ENCODE data around the gene ANKH. TPM values are rescaled to one million over a fixed set of nuclear protein-coding genes. Genes with fewer than 3 reads are reported as not detected.
A peak's percentile ranks its signal among the peaks of the same experiment; 100 is the strongest.
"Not testable (repeated sequence)": the region's sequence is repeated elsewhere in the genome, so short reads cannot be mapped to it uniquely, and the experiment has no call there.

ANKH gene
- total RNA-seq, 1 donor from 2014 or later, result 174 TPM

DNA sequence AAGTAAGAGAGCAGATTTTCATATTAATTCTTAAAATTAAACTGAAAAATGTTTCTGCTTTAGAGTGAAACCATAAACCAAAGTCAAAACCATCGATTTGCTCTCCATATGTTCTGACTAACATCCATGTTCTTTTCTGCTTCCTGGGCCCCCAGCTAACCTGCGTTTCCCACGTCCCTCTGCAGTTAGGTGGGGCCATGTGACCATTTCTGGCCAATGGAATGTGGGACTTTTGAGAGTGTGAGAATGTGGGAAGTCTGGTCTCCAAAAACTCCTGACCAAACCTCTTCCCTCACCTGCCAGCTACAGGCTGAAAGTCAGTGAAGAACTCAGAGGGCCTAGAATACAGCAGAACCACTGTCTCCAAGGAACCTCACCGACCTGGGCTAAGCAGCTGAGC is 44.9 kb downstream of the ANKH start:
- no peak for DNase-seq

DNA sequence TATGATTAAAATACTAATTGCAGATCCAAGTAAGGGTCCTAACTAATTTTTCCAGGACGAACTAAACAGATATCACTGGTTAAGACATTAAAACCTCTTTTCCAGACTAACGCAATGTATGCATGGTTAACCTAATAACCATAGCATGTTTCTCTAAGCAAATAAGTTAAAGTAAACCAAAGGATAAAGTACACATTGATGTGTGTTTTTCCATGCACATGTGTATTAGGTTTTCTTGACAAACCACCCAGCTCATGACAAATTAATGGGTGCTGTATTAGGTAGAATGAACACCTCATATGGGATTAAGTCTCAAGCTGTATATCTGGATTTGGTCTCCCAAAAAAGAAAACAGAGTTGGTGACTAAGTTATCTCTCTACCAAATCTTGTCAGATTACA is 45.6 kb downstream of the ANKH start:
- no peak for DNase-seq

DNA sequence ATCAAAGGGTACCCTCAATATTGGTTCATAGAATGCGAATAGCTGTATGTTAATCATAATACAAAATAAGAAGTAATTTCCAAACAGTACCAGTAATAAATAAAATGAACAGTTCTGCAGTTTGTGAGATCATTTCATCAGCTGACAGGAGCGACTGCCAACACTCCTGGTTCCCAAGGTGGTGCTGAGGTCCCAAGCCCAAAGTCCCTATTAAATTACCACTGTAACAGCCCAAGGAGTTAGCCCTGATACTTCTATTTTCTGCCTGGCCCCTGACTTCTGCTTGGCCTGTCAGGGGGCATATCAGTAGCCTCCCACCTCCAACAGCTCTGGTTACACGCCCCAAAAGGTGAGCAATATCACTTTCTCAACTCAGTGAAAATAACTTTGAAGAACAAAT is 47.1 kb downstream of the ANKH start:
- DNase-seq, result no peak

DNA sequence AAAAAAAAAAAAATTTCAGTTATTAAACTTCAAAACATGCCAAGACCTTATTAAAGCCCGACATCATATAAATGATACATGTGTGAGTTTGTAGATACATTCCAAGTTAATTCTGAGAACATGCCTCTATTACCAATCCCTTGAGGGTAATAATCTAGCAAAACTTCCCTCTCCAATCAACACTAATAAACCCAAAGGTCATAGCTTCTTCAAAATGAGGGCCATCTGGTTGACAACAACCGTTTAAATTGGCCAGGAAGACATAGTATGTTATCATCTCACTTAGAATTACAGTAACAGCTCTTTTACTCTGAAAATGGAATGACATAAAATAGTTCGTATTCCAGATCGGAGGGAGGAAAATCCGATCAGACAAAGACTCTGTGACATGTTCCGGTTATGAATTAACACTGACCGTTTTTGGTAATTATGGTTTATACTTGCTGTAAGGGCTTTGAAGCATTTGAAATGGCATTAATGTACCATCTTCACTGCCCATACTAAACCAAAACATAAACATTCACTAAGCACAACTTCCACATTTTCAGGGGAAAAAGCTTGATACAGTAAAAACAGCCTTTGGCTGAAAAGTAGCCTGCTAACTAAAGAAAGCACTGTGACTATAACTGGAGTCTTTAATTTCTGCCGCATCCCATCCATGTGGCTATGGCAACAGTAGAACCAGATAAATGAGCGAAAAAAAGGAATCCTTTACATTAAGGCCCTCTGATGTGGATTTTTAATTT is 50.3 kb downstream of the ANKH start:
- DNase-seq, result no peak

DNA sequence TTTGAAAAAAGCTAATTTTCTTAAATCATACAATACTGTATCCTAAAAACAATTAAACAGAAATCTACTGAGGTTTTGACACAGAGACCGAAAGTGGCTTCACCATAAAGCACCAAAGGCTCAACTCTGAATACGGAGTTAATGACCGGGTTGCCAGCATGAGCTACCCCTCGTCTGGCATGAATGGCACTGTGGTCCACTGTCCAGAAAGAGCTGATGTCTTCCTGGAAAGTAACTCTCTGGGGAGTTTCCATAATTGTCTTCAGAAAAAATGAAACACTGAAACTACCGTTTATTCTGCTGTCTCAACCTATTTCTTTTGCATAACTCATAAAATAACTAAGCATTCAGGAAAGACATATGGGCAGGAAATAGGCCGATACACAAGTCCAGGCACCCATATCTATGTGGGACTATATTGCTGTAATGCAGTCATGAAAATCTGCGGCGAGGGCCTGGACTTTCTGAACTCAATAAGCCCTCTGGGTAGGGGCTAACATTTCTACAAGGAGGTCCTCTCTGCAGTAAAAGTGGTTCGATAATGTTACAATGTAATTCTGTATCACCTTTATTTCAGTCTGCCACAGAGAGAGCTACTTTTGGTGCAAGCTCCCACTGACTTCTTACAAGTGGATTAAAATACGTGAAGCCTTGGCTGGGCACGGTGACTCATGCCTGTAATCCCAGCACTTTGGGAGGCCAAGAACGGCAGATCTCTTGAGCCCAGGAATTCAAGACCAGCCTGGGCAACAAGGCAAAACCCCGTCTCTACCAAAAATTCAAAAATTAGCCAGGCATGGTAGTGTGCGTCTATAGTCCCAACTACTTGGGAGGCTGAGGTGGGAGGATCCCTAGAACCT is 52.4 kb downstream of the ANKH start:
- DNase-seq, result peak; percentile 23

DNA sequence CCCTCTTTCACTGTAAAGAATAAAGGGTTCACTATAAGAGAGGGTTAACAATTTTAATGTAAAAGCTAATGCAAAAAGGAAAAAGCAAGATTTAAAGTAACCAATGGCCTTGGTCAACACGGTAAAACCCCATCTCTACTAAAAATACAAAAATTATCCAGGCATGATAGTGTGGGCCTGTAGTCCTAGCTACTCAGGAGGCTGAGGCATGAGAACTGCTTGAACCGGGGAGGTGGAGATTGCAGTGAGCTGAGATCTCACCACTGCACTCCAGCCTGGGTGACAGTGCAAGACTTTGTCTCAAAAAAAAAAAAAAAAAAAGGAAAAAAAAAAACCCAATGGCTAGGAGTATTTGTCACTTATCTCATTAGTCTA is 53.8 kb downstream of the ANKH start:
- DNase-seq, result not testable (repeated sequence)

DNA sequence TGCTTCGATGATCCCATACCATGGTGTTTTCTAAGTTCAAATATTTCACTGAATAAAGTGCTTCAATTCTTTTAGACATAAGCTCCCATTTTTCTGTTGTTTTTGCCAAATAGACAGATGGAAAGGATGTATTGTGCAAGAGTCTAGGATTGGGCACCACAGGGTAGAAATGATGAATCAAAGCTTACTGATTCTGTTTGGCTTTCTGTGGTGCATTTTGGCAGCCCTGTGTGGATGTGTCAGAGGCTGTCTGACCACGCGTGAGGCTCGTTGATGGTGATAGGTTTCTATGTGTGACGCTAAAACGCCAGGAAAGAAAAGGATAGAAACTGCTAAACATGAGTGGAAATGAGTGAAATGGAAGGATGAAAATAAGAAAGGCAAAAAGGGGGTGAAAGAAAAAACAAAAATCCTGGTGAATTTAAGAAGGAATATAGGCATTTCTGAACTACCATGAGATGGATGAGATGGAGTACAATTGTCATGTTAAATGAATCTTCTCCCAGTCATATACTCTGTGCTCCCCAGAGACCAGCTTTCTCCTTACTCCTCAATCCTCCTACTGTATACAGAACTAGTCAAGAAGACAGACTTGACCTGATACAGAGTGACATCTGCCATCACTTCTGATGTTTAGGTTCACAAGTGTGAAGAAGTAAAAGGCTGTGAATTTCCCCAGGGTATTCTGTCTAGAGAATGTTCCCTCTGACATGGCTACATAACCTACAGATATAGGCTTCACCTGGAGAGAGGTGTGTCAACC is 54.4 kb downstream of the ANKH start:
- DNase-seq, result peak; percentile 44

DNA sequence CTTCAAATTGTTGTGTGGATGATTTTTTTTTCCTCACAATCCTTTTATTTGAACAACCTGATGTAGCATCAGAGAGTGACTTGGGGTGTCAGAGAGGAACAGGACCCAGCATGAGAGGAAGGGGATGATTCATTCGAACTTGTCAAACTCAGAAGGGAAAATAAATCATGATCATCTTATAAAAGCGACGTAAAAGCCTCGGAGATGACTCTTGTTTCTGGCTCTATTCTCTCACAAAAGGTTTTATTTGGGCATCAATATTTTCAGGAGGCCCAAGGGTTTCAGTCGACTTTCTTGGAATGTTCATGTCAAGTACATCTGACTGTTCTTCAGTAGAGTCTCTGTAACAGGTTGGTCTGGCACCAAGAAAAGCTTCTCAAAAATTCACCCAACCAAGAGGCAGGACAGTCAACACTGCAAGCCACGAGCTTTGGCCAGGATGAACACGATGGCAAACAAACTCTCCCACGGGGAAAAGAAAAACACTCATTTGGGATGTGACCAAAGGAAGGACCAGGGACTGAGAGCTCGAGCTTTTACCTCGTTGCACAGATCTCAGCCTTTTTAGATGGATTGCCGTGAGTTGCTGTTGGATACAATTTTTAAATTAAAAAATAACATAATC is 55.1 kb downstream of the ANKH start:
- DNase-seq, result no peak

DNA sequence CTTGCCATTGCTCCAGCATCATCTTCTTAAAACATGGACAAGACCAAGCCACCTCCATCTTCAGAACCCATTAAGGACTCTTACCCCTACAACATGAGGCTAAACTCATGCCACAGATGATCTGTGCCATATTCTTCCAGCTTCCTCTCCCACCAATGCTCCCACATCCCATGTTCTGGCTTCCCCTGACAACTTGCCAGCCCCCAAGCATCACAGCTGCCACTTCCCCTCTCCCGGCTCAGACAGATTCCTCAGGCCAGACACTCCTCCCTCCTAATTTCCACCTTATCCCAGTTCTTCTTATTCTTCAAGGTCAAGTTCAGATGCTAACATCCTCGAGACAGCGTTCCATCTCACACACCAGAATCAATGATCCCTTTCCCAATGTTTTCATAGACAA is 57.8 kb downstream of the ANKH start:
- no peak for DNase-seq

DNA sequence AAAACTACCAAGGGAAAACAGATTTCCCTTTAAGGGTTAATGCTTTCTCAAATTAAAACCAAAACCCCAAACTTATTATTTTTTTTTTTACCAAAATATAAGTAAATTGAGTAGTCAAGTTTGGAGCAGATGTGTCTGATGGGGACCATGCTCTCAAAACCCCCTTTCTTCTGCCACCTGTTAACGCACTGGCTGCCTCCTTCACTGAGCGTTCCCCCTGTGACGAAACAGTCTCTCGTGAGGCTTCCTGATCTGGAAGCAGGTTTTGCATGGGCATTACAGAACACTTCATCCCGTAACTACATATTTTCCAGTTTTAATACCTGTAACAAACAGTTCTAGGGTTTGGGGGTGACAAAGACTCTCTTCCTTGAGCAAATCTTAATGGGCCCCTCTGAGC is 59.4 kb downstream of the ANKH start:
- no peak for DNase-seq

DNA sequence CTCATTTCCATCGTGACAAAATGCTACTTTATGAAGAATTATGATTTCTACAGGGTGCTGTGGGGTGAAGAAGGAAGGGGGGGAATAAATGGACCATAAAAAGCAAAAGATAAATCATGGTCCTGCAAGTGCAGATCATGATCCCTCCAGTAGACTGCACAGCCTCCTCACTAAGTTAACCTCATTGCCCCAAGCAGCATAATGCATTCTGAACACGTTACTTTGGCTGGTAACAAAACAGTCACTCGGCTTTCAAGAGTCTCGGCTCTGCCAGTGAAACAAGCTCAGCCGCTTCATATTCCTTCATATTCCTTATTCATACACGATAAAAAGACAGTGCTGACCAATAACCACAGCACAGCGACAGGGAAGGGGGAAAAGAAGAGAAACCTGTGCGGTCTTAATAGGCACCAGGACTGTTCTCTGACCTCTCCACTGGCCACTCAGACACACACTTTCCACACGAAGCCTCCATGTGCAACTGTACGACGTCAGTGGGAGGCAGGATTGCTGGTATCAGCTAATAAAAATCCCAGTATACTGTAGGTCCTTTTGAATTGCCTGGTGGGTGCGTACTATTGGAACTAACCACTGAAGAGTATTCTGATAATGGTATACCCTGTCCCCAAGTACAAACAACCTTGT is 60.5 kb downstream of the ANKH start:
- DNase-seq, result no peak

DNA sequence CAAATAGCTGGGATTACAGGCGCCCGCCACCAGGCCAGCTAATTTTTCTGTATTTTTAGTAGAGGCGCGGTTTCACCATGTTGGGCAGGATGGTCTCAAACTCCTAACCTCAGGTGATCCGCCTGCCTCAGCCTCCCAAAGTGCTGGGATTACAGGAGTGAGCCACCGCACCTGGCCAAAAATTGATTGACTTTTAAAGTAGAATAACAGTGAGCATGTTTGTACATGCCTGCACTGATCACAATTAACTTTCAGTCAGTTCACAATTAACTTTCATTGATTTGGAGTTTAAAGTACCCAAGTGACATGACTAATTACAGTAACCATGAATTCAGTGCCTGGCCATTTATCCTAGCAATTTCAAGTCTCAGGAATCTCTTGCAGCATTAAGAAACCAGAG is 61.3 kb downstream of the ANKH start:
- DNase-seq, result no peak

DNA sequence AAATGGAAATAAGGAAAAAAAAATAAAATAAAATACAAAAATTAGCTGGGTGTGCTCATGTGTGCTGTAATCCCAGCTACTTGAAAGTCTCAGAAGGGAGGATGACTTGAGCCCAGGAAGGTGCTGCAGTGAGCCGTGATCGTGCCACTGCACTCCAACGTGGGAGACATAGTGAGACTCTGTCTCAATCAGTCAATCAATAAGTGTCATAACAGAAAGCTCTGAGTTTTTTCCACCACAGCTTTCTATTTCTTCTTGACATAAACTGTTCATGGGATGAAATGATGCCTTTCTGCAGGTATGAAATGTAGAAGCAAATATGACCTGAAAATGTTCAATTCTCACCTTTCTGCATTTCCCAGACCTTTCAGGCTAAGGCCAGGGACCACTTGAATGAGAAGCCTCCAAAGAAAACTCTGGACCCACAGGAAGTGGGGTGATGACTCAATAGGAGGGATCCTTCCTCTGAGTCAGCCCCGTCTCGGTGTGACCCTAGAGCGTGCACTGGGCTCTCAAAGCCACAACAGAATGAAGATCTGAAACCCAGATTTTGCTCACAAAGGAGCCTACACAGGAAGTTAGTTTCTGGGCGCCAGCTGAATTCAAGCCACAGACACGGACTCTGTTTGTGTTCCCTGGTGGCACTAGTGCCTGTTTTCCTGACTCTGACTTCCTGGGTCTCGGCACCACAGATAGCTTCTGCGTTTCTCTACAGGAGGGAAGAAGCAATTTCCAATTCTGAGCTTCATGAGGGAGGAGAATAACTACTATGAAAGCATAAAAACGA is 62.0 kb downstream of the ANKH start:
- DNase-seq, result peak; percentile 37

DNA sequence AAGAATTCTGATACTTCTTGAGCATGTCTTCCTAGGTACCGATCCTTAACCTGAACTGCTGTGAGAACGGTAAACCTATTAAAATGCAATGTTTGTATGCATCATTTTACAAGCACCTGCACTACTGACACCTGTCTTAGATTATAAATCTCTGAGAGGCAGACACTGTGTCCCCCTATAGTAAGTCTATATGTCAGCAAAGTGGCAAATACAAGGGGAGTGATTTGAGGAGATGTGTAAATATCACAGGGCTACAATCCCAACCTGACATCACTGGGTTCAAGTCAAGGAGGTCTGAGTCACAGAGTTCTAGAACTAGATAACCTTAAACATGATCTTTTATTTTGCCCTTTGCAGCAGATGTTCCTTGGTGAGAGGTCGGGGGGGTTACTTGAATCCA is 64.1 kb downstream of the ANKH start:
- no peak for DNase-seq

DNA sequence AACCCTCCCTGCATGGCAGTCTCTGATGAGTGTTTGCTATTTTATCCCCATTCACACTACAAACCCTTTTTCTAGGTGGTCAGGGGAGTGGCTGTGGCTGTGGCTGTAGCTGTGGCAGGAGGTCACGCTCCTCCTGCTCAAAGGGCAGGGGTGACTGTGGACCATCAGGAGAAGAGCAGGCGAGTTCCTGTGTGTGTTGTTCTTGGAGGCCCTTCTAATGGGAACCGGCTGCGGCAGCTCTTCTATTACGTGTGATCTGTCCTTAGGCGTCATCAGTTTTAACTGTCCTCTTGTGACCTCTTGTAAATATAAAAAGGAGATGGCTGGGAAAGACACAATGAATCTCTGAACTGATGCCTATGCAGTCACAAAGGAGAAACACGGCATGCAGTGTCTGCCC is 65.1 kb downstream of the ANKH start:
- no peak for DNase-seq

DNA sequence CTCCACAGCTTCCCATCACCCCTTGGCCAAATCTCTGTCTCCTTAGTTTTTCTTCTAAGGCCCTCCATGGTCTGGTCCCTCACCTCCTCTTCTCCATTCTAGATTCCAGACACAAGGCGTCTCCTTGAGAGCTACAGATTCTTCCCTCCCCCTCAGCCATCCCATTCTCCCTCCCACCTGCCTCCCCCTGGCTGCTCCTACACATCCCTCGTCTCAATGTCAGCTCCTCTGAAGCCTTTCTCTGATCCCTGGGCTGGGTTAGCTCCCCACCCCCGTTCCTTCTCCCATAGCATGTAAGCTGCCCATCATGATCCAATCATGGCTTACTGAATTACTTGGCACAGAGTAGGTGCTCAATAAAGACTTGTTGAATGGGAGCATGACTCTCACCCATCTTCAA is 69.0 kb downstream of the ANKH start:
- no peak for DNase-seq

DNA sequence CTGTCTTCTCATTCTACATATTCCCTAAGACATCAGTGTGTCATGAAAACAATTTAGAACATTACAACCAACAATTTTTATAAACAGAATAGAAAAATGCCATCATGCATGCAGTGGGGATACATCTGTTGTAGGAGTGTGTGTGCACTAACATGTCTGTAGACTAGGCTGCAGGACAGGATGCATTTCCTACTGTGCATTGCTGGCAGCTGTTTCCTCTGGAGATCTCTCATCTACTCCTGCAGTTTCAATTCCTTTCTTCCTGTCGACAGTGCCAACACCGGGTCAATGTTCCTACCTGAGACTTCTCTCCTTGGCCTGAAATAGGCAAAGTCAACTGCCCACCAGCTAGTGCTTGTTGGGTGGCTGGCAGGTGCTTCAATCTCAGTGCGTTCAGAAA is 69.8 kb downstream of the ANKH start:
- no peak for DNase-seq

DNA sequence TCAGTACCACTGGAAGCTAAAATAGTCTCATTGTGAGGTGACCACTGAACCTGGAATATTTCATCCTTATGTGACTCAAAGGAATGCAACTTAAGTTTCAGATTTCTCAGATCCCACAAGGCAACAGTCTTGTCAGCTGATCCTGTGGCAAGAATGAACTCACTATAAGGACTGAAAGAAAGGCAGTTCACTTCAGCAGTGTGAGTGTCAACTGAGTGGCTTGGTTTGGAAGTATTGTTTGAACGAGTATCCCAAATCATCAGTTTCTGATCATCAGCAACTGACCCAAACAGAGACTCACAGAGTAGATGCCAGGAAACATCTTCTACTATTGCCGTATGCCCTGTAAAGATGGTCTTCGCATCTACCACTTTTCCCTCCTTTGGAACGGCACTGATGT is 74.2 kb downstream of the ANKH start:
- DNase-seq, result not testable (repeated sequence)

DNA sequence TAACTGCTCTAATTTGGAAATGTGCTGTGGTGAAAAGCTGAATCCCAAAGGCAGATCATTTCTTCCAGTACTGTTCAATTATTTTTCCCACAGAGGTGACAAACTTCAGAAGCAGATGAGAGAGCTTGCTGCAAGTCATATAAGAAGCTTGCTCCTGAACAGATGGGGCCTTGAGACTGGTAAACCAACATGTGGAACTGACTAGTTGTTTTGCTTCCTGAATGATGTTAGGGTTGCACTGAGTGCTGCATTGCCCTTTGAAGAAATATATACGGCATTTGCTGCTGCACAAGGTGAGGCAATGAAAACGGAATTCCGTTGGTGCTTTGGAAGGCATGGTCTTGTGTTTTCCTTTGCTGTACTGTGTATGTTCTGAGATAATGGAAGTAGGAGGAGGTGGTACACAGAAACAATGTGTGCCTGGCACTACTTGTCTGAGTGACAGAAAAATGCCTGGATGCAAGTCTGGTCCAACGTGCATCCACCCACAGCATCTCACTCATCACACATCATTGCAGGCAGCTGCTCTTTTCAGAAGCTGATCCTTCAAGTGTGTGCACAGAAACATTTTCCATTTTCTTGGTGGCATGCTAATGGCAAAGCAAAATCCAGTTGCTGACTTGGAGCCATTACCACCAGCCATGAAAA is 76.9 kb downstream of the ANKH start:
- peak; percentile 62 for DNase-seq

DNA sequence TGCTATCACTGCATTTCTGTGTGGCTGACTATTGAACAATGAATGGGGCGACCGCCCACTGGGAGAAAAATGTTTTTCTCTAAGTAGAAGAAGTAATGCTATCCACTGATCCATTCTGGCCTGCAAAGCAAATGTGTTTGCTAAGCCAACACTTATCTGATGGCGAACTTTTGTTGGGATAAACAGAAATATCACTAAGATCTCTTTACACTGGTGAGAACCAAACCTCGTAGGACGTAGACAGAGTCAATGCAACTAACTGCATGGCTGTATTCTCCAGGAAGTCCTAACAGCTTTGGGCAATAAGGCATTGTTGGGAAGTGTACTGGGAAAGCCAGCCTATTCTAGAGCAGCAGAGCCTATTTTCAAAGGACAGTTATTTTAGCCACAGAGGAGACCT is 77.7 kb downstream of the ANKH start:
- no peak for DNase-seq

DNA sequence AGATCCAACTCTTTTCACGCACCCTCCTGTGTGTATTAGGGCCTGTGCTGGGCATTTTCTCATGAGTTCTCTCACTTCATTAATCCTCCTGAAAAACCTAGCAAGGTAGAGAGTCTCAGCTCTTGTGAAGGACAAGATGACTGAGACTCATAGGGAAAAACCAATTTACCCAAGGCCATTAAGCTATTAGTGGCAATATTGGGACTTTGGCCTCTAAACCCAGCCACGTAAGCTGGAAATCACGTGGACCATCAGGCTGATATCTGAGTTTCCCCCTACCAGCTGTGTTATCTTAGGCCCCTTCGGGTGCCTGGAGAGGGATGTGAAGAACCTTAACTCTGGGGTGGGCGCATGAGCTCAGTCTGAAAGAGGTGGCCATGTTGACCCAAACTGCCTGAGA is 80.7 kb downstream of the ANKH start:
- DNase-seq, result no peak
